ENCODE results near the gene SGPP2. TPM values are rescaled to one million over a fixed set of nuclear protein-coding genes. Genes with fewer than 3 reads are reported as not detected.

The SGPP2 gene
- total RNA-seq, 2 donors from 2014 or later = 2.1 to 13.0 TPM

DNA sequence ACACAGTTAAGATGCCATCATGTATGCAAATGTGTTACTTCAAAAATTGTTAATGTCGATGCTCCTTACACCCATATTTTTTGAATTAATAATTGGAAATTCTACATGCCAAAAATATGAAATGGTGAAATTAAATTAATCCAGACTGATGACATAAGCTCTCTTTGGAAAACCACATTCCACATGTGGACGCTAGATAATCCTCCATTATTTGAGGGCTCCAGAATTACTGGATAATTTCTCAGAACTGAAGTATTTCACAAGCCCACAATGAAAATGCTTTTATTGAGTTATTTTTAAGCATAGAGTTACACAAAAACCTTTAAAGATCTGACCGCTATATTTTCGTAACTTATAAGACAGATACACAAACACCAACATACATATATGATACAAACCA is 183.7 kb downstream of the SGPP2 start:
- H3K4me3 ChIP-seq = no peak overlapping the region
- no peak for DNase-seq (ENCODE audit: low spot score)
- TF ChIP-seq CTCF (IDR thresholded peaks at IDR 0.05) = no peak
- no peaks in the 10 kb centered on the region for H3K27me3 ChIP-seq
- H3K27ac ChIP-seq = no peak overlapping the region
- H3K36me3 ChIP-seq = peaks cover 12% of the 10 kb centered on the region
- H3K4me1 ChIP-seq = no peaks in the 10 kb centered on the region
- no peaks in the 10 kb centered on the region for H3K9me3 ChIP-seq

DNA sequence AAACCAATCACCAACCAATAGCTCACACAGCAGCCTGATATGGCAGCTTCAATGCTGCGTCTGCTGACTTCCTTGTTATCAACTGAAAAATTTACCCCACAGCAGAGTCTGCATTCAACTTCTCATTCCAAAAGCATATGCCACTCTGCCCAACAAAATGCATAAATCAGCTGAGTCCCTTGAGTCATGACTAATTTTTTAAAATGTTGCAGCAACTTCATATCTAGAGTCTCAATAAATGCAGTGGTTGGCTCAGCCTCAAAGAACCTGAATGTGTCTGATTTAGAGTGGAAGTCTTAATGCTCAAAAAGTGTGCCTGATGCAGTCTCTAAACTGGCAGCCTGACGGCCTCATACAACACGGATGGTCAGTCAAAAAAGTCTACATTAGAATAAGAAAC is 185.0 kb downstream of the SGPP2 start:
- no peak for TF ChIP-seq CTCF (IDR thresholded peaks at IDR 0.05)
- no peak for DNase-seq (ENCODE audit: low spot score)
- no peaks in the 10 kb centered on the region for H3K4me1 ChIP-seq
- no peak overlapping the region for H3K27ac ChIP-seq
- no peaks in the 10 kb centered on the region for H3K27me3 ChIP-seq
- no peak overlapping the region for H3K4me3 ChIP-seq
- peaks cover 21% of the 10 kb centered on the region for H3K36me3 ChIP-seq
- H3K9me3 ChIP-seq = no peaks in the 10 kb centered on the region

Other genes with a start within 250 kb of the SGPP2 start
- 1 to 10 TPM in 1 of 2 donors, under 1 TPM in 1; 0.24 to 1.7 TPM for gene PAX3, start 125.5 kb upstream of the SGPP2 start, total RNA-seq
- gene FARSB, start 231.5 kb downstream of the SGPP2 start, total RNA-seq = 10 to 100 TPM; 11.3 to 13.7 TPM
- gene MOGAT1, start 247.1 kb downstream of the SGPP2 start, total RNA-seq = not detected